Lung (tissue), 12 donors: Measurements from ENCODE around the gene PSMA6. TPM values are rescaled to one million over a fixed set of nuclear protein-coding genes. Genes with fewer than 3 reads are reported as not detected.
A peak's percentile ranks its signal among the peaks of the same experiment; 100 is the strongest.
"Not testable (repeated sequence)": the region's sequence is repeated elsewhere in the genome, so short reads cannot be mapped to it uniquely, and the experiment has no call there.

Experiments used
- ATAC-seq: fragments of 200-7000 bp; cut with Tn5 transposase; one replicate; pipeline ENCODE4 v1.9.1; 2020; ENCODE audit warnings: moderate number of reproducible peaks; ENCODE audit not compliant: insufficient read depth, low FRiP score
- DNase-seq, 3 donors: peaks; one replicate each; pipeline ENCODE4 v3.0.0-alpha.2; 2013 to 2017
- H3K27ac ChIP-seq, 2 donors: one replicate each; pipeline ENCODE4 v1.5.1; 2013; ENCODE audit warnings: mild to moderate bottlenecking in 2 of 2, moderate library complexity in 2 of 2, control low read depth in 1 of 2, inconsistent platforms in 1 of 2, low read depth in 1 of 2, low read length in 1 of 2
- H3K27me3 ChIP-seq, 3 donors: one replicate each; pipeline ENCODE4 v1.5.1; 2013; ENCODE audit warnings: low read length in 2 of 3; ENCODE audit not compliant: control insufficient read depth in 3 of 3, insufficient read depth in 3 of 3
- H3K36me3 ChIP-seq, 4 donors: one replicate each; pipeline ENCODE4 v1.5.1; 2013; ENCODE audit warnings: low read length in 4 of 4, mild to moderate bottlenecking in 1 of 4, moderate library complexity in 1 of 4; ENCODE audit not compliant: control insufficient read depth in 4 of 4, insufficient read depth in 4 of 4
- H3K4me1 ChIP-seq, 5 donors: one replicate each; pipeline ENCODE4 v1.5.1; 2013; ENCODE audit warnings: low read length in 5 of 5, mild to moderate bottlenecking in 2 of 5, moderate library complexity in 1 of 5; ENCODE audit not compliant: control insufficient read depth in 5 of 5, insufficient read depth in 5 of 5
- H3K4me3 ChIP-seq: one replicate; pipeline ENCODE4 v1.5.1; 2013; ENCODE audit warnings: mild to moderate bottlenecking, control low read depth, moderate library complexity
- H3K9ac ChIP-seq, 2 donors: one replicate each; pipeline ENCODE4 v1.5.1; 2013; ENCODE audit warnings: low read length in 2 of 2, control low read depth in 1 of 2; ENCODE audit not compliant: insufficient read depth in 1 of 2
- H3K9me3 ChIP-seq, 4 donors: one replicate each; pipeline ENCODE4 v1.5.1; 2013; ENCODE audit warnings: low read length in 3 of 4, mild to moderate bottlenecking in 1 of 4, moderate library complexity in 1 of 4; ENCODE audit not compliant: control insufficient read depth in 4 of 4, insufficient read depth in 3 of 4
- WGBS, 2 donors: extraction: QIAGEN DNeasy Blood & Tissue Kit; methylation state at CpG; one replicate each; pipeline ENCODE4 v1.1.7; 2013; 5-methylcytosine and 5-hydroxymethylcytosine counted together
- polyA plus RNA-seq, 2 donors: library from polyadenylated mRNA; stranded (reverse); fragments of 200-250 nt; gene quantifications; one replicate each; pipeline ENCODE4 v1.2.1, GENCODE V29; 2013
- total RNA-seq, 2 donors: library from RNA; depleted of rRNA in 1 of 2; stranded (reverse); fragments of >200 nt in 1 of 2; gene quantifications; one replicate each; pipeline ENCODE4 v1.2.1, GENCODE V29; 2014 to 2021
- TF ChIP-seq, protein P1 (sequence below): IDR thresholded peaks from 2 replicates; pipeline ENCODE4 v1.5.1; 2012; ENCODE audit warnings: mild to moderate bottlenecking; ENCODE audit errors: control extremely low read depth, extremely low read depth
- donor health status: control.
- donor health status: control.
- donor health status: Bipolar disorder and iron deficiency.
- donor health status: healthy.
- donor health status: DM: yes; HTN: yes; CAD: no.

PSMA6 gene
- total and polyA plus RNA-seq, 4 donors = 119 to 351 (median 212) TPM

DNA sequence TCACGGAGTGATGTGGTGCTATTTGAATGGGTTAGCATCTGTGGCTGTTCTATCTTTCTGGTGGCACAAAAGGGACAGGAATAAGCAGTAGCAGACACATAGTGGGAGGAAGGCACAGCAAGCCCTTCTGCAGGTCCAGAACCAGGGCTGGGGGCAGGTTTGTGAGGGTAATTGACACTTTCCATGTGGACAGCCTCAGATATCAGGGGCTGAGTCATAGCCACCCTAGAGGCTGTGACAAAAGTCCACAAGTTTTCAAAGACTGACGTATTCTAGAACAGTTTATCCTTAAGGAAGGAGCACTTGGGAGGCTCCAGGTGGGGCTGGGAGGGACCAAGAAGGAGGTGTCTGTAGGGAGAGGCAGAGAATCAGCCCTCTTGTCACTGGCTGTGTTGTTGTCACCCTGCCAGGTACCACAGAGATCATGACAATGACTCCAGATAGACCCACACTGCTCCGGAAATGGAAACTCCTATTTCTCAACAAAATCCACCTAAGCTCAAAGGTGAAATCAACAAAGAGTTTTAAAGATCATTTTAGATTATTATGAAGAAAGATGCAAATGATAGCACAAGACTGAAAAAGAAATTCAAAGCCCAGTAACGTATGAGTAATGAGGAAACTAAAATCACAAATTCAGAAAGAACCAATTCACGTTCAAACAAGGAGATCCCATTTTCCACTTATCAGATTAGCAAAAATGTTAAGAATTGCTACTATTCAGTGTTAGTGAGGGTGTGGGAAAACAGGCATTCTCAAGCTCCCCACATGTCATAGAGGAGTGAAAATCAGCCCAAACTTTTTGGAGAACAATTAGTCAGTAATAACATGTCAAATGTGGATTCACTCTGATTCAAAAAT lies 64.0 kb downstream of the PSMA6 start:
- WGBS, 2 donors = 46 to 59% methylated on average over 5 of the region's 5 CpGs
- H3K27ac ChIP-seq = peak overlapping the region in 1 of 2 donors; percentile 30
- H3K9me3 ChIP-seq = no peaks in the 10 kb centered on the region
- H3K27me3 ChIP-seq = no peaks in the 10 kb centered on the region
- no peaks in the 10 kb centered on the region for H3K36me3 ChIP-seq
- DNase-seq (no peak), ATAC-seq (peak; percentile 64)
- peaks cover 0 to 17% (median 3%) of the 10 kb centered on the region in 5 donors for H3K4me1 ChIP-seq
- no peak overlapping the region for H3K4me3 ChIP-seq
- no peak overlapping the region for H3K9ac ChIP-seq
- TF ChIP-seq, protein P1, sequence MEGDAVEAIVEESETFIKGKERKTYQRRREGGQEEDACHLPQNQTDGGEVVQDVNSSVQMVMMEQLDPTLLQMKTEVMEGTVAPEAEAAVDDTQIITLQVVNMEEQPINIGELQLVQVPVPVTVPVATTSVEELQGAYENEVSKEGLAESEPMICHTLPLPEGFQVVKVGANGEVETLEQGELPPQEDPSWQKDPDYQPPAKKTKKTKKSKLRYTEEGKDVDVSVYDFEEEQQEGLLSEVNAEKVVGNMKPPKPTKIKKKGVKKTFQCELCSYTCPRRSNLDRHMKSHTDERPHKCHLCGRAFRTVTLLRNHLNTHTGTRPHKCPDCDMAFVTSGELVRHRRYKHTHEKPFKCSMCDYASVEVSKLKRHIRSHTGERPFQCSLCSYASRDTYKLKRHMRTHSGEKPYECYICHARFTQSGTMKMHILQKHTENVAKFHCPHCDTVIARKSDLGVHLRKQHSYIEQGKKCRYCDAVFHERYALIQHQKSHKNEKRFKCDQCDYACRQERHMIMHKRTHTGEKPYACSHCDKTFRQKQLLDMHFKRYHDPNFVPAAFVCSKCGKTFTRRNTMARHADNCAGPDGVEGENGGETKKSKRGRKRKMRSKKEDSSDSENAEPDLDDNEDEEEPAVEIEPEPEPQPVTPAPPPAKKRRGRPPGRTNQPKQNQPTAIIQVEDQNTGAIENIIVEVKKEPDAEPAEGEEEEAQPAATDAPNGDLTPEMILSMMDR = no peak

DNA sequence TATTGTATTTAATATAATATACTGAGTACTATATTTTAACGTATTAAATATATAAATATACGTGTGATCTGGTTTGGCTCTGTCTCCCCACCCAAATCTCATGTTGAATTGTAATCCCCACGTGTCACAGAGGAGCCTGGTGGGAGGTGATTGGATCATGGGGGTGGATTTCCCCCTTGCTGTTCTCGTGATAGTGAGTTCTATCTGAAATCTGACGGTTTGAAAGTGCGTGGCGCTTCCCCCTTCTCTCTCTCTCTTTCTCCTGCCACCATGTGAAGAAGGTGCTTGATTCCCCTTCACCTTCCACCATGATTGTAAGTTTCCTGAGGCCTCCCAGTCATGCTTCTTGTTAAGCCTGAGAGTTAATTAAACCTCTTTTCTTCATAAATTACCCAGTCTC lies 67.5 kb downstream of the PSMA6 start:
- not testable (repeated sequence) for ATAC-seq, H3K27me3 ChIP-seq, H3K9ac ChIP-seq, H3K9me3 ChIP-seq, H3K36me3 ChIP-seq, H3K27ac ChIP-seq, H3K4me3 ChIP-seq, DNase-seq
- H3K4me1 ChIP-seq = peaks cover 3 to 16% (median 12%) of the 10 kb centered on the region in 5 donors
- 83 to 88% methylated on average over 7 of the region's 7 CpGs for WGBS, 2 donors

DNA sequence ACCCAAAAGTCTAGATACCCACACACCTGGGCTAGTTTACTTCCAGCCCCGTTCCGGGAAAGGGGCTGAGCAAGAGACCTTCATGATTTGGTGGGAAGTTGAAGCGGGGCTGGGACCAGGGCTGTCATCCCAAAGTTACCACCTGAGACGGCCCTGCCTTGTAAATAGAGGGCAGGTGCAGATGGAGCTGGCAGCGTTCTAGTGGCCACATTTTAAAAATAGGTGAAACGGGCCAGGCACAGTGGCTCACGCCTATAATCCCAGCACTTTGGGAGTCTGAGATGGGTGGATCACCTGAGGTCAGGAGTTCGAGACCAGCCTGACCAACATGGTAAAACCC lies 68.9 kb downstream of the PSMA6 start:
- Histone ChIP-seq H3K27me3 (no peaks in the 10 kb centered on the region), H3K4me1 (peaks cover 6 to 22% (median 16%) of the 10 kb centered on the region in 5 donors), H3K27ac (no peak overlapping the region), H3K36me3 (no peaks in the 10 kb centered on the region), H3K9ac (no peak overlapping the region), H3K4me3 (no peak overlapping the region), H3K9me3 (peaks cover 0 to 2% (median 0%) of the 10 kb centered on the region in 4 donors)
- DNase-seq = no peak
- TF ChIP-seq, protein P1 = no peak
- ATAC-seq = no peak
- WGBS, 2 donors = 92 to 94% methylated on average over 8 of the region's 8 CpGs

DNA sequence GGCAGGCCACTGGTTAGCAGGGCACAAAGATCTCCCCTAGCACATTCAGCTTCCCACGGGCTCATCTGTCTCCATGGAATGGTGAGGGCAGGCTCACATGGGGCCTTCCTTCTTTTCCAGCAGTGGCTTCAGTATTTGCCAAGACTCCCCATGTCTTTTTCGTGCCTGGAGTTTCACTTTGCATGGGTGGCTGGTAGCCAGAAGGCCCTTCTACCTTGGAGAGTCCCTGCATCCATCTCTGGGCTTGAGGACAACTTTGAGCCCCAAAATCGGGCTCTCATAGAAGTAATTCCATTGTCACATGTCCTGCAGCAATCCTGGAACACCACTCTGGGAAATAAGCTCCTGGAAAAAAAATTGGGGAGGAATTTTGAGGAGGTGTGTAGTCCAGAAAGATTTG lies 70.3 kb downstream of the PSMA6 start:
- no peak for DNase-seq
- 43 to 72% methylated on average over 3 of the region's 3 CpGs for WGBS, 2 donors
- no peak overlapping the region for H3K4me3 ChIP-seq
- H3K9ac ChIP-seq = no peak overlapping the region
- no peak for ATAC-seq
- TF ChIP-seq, protein P1 = no peak
- H3K27me3 ChIP-seq = no peaks in the 10 kb centered on the region
- peaks cover 10 to 30% (median 20%) of the 10 kb centered on the region in 5 donors for H3K4me1 ChIP-seq
- H3K9me3 ChIP-seq = peaks cover 0 to 2% (median 0%) of the 10 kb centered on the region in 4 donors
- H3K36me3 ChIP-seq = no peaks in the 10 kb centered on the region
- peak overlapping the region in 1 of 2 donors; percentile 7 for H3K27ac ChIP-seq
